GM18909 (cell line): ENCODE results near the gene PHACTR3.

Experiments
- ATAC-seq: cut with Tn5 transposase; IDR thresholded peaks from one replicate; pipeline ENCODE4 v1.9.1; 2021; ENCODE audit warnings: mild to moderate bottlenecking; ENCODE audit not compliant: unreplicated experiment, poor library complexity

Gene PHACTR3

GRCh38 chr20:59666586-59666985, 62.2 kb downstream of the PHACTR3 start:
- ATAC-seq, result no peak

GRCh38 chr20:59667131-59667530, 62.8 kb downstream of the PHACTR3 start:
- no peak for ATAC-seq

GRCh38 chr20:59667981-59668515, 63.7 kb downstream of the PHACTR3 start:
- no peak for ATAC-seq

- ATAC-seq, result no peak
Measured at GRCh38 chr20:59668926-59669850, 64.8 kb downstream of the PHACTR3 start.

GRCh38 chr20:59670786-59671492, 66.6 kb downstream of the PHACTR3 start:
- no peak for ATAC-seq

GRCh38 chr20:59671661-59672471, 67.5 kb downstream of the PHACTR3 start:
- no peak for ATAC-seq

GRCh38 chr20:59672576-59672975, 68.2 kb downstream of the PHACTR3 start:
- ATAC-seq, result no peak

- no peak for ATAC-seq
Measured at GRCh38 chr20:59673288-59673997, 69.1 kb downstream of the PHACTR3 start.

GRCh38 chr20:59673998-59674445, 69.7 kb downstream of the PHACTR3 start:
- ATAC-seq, result no peak

GRCh38 chr20:59676126-59676850, 71.9 kb downstream of the PHACTR3 start:
- no peak for ATAC-seq

- no peak for ATAC-seq
Measured at GRCh38 chr20:59676851-59677182, 72.5 kb downstream of the PHACTR3 start.

- ATAC-seq, result no peak
Measured at GRCh38 chr20:59677586-59677985, 73.2 kb downstream of the PHACTR3 start.

- ATAC-seq, result no peak
Measured at GRCh38 chr20:59678288-59678687, 73.9 kb downstream of the PHACTR3 start.

- ATAC-seq, result no peak
Measured at GRCh38 chr20:59678951-59679350, 74.6 kb downstream of the PHACTR3 start.

GRCh38 chr20:59680148-59680650, 75.9 kb downstream of the PHACTR3 start:
- ATAC-seq, result no peak

- no peak for ATAC-seq
Measured at GRCh38 chr20:59680852-59681251, 76.5 kb downstream of the PHACTR3 start.

- ATAC-seq, result no peak
Measured at GRCh38 chr20:59682603-59683002, 78.3 kb downstream of the PHACTR3 start.

- no peak for ATAC-seq
Measured at GRCh38 chr20:59683181-59683580, 78.8 kb downstream of the PHACTR3 start.

GRCh38 chr20:59684685-59685242, 80.4 kb downstream of the PHACTR3 start:
- no peak for ATAC-seq
